SK-N-SH (cell line): ENCODE measurements around the gene AGMO. TPM values are rescaled to one million over a fixed set of nuclear protein-coding genes. Genes with fewer than 3 reads are reported as not detected.

Experiments used
- CTCF ChIA-PET: fragments of 300-600, 350-600 bp; formaldehyde crosslinking; extraction: SDS; loops from one replicate; lab custom pipeline; 2021; lab: Yijun Ruan, JAX
- POLR2A ChIA-PET: fragments of 350-600 bp; sonication (Branson Sonifier 250); formaldehyde crosslinking; extraction: SDS; loops from one replicate; lab custom pipeline; 2020; ENCODE audit warnings: antibody characterized with exemption, inconsistent platforms; lab: Yijun Ruan, JAX
- DNase-seq: peaks from one replicate; pipeline ENCODE4 v3.0.0; 2012
- H2AFZ ChIP-seq: fragments of 200-600 bp; sonication (generic); 2 replicates; pipeline ENCODE4 v1.8.1; 2016; ENCODE audit warnings: antibody characterized with exemption, mild to moderate bottlenecking, low read depth
- H3F3A ChIP-seq: fragments of 200-600 bp; sonication (generic); replicated peaks from 2 replicates; pipeline ENCODE3; 2016; ENCODE audit warnings: antibody characterized with exemption, mild to moderate bottlenecking; ENCODE audit not compliant: insufficient read depth
- H3K27ac ChIP-seq, 2 experiments: fragments of 200-500 bp in 1 of 2; fragments of 200-600 bp in 1 of 2; sonication (Bioruptor generic) in 1 of 2; sonication (generic), shearing (Covaris generic) in 1 of 2; 2 replicates each; pipeline versions ENCODE4 v1.5.1 to v1.6.1; 2014 to 2016; ENCODE audit warnings: low read depth in 2 of 2, inconsistent platforms in 1 of 2, low read length in 1 of 2, mild to moderate bottlenecking in 1 of 2, mixed read lengths in 1 of 2
- H3K27me3 ChIP-seq: fragments of 200-600 bp; sonication (generic), shearing (Covaris generic); 2 replicates; pipeline ENCODE4 v1.6.1; 2016; ENCODE audit warnings: mixed run types; ENCODE audit not compliant: insufficient read depth
- H3K36me3 ChIP-seq, 2 experiments: fragments of 200-500 bp in 1 of 2; fragments of 200-600 bp in 1 of 2; sonication (Bioruptor generic) in 1 of 2; sonication (generic) in 1 of 2; replicated peaks in 1 of 2; 2 replicates each; pipeline versions ENCODE3 to v1.5.1; 2014 to 2016; ENCODE audit warnings: low read length in 1 of 2, mild to moderate bottlenecking in 1 of 2; ENCODE audit not compliant: insufficient read depth in 2 of 2, control insufficient read depth in 1 of 2
- H3K4me1 ChIP-seq, 2 experiments: fragments of 200-500 bp in 1 of 2; fragments of 200-600 bp in 1 of 2; sonication (Bioruptor generic) in 1 of 2; sonication (generic), shearing (Covaris generic) in 1 of 2; 2 replicates each; pipeline versions ENCODE4 v1.5.1 to v1.6.1; 2014 to 2016; ENCODE audit warnings: low read depth in 1 of 2, low read length in 1 of 2, mixed run types in 1 of 2; ENCODE audit not compliant: insufficient read depth in 2 of 2, control insufficient read depth in 1 of 2
- H3K4me2 ChIP-seq: fragments of 200-600 bp; sonication (generic), shearing (Covaris generic); 2 replicates; pipeline ENCODE4 v1.6.1; 2017; ENCODE audit warnings: mixed run types
- H3K4me3 ChIP-seq, 2 experiments: fragments of 200-500 bp in 1 of 2; fragments of 200-600 bp in 1 of 2; sonication (Bioruptor generic) in 1 of 2; sonication (generic), shearing (Covaris generic) in 1 of 2; 2 replicates each; pipeline versions ENCODE4 v1.5.1 to v1.8.1; 2014 to 2016; ENCODE audit warnings: low read depth in 2 of 2, inconsistent platforms in 1 of 2, low read length in 1 of 2, mild to moderate bottlenecking in 1 of 2, mixed read lengths in 1 of 2, moderate library complexity in 1 of 2
- H3K79me2 ChIP-seq: fragments of 200-600 bp; sonication (generic); 2 replicates; pipeline ENCODE4 v1.8.1; 2017; ENCODE audit warnings: mild to moderate bottlenecking; ENCODE audit not compliant: insufficient read depth
- H3K9ac ChIP-seq: fragments of 200-600 bp; sonication (generic); 2 replicates; pipeline ENCODE4 v1.6.1; 2017; ENCODE audit warnings: mixed run types
- H3K9me2 ChIP-seq: fragments of 200-600 bp; sonication (generic); 2 replicates; pipeline ENCODE4 v1.6.1; 2017; ENCODE audit warnings: mixed run types
- H3K9me3 ChIP-seq: fragments of 200-600 bp; sonication (generic); 2 replicates; pipeline ENCODE4 v1.6.1; 2017; ENCODE audit warnings: mixed run types, mild to moderate bottlenecking, moderate library complexity
- H4K20me1 ChIP-seq: fragments of 200-600 bp; sonication (generic); 2 replicates; pipeline ENCODE4 v1.6.1; 2017; ENCODE audit warnings: mild to moderate bottlenecking, mixed run types; ENCODE audit not compliant: insufficient read depth
- EP300 ChIP-seq, 2 experiments: IDR thresholded peaks; 2 replicates each; pipeline versions ENCODE4 v1.4.0 to v1.6.1; 2012; ENCODE audit warnings: borderline replicate concordance in 1 of 2, low read depth in 1 of 2, low read length in 1 of 2
- JUND ChIP-seq: IDR thresholded peaks from 2 replicates; pipeline ENCODE4 v1.4.0; 2012
- PBX3 ChIP-seq: IDR thresholded peaks from 2 replicates; pipeline ENCODE4; 2012
- RCOR1 ChIP-seq: fragments of 150-350 bp; IDR thresholded peaks from 2 replicates; pipeline ENCODE4 v1.6.1; 2017; ENCODE audit warnings: antibody characterized with exemption, low read length
- RXRA ChIP-seq: IDR thresholded peaks from 2 replicates; pipeline ENCODE4 v1.4.0; 2012; ENCODE audit warnings: low read depth, mild to moderate bottlenecking, borderline replicate concordance
- TCF12 ChIP-seq: IDR thresholded peaks from 2 replicates; pipeline ENCODE4 v1.4.0; 2012
- WGBS: methylation state at CpG from one replicate; pipeline ENCODE4 v1.1.6; 2017; ENCODE audit warnings: low lambda C conversion rate; 5-methylcytosine and 5-hydroxymethylcytosine counted together
- polyA plus RNA-seq, 3 experiments: library from polyadenylated mRNA; depleted of rRNA; stranded (reverse); fragments of >200 nt; gene quantifications; 2 replicates each; pipeline ENCODE4 v1.2.3, GENCODE V29; 2012
- TF ChIP-seq, protein P1 (sequence below): IDR thresholded peaks from 2 replicates; pipeline ENCODE4 v1.6.1; 2012; ENCODE audit warnings: mild to moderate bottlenecking, low read depth, low read length, moderate library complexity
- TF ChIP-seq, protein P2 (sequence below): IDR thresholded peaks from 2 replicates; pipeline ENCODE4 v1.4.0; 2012; ENCODE audit warnings: low read depth, borderline replicate concordance

Gene AGMO
- polyA plus RNA-seq, 1 of the 3 experiments (the other 2 are of a cell fraction), result 0.05 TPM

DNA sequence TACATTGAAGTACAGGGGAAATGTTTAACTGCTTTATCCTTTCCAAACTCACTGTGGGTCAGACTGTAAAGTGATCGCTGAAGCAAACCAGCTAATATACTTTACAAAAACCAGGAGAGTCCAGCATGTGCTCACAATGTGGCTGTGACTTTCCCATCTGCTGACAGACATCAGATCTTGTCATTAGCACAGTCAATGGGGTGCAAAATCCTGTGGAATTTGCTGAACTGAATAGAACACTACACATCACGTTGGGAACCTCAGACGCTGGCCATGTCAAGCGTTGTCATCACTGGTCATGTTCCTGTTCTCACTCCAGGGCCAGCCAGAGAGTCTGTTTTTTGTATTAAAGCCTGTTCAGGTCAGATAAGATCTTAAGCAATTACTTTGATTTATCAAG is 83.4 kb downstream of the AGMO start:
- 46% methylated on average over 4 of the region's 4 CpGs for WGBS
- H3F3A ChIP-seq, result no peaks in the 10 kb centered on the region
- no peak overlapping the region for H3K4me3 ChIP-seq
- H3K4me1 ChIP-seq, result no peaks in the 10 kb centered on the region; a peak in 2 of 4 replicates
- H3K9me2 ChIP-seq, result no peaks in the 10 kb centered on the region; the same call in 1 of the 2 replicates
- H3K9ac ChIP-seq, result no peak overlapping the region
- CTCF ChIA-PET, result no interaction called here
- no peak for TF ChIP-seq JUND
- no peak for TF ChIP-seq EP300 (IDR thresholded peaks at IDR 0.05; ENCODE audit: borderline replicate concordance in 1 of 2, low read depth in 1 of 2, low read length in 1 of 2)
- TF ChIP-seq TCF12, result 0 out of 2 replicates have a peak, but pooled peaks have one; percentile 10
- TF ChIP-seq PBX3, result no peak
- TF ChIP-seq, all 33 proteins: peak for 1
- Histone ChIP-seq H2AFZ (no peak overlapping the region), H3K4me2 (no peak overlapping the region), H3K9me3 (no peaks in the 10 kb centered on the region), H3K27me3 (no peaks in the 10 kb centered on the region; the same call in 1 of the 2 replicates), H4K20me1 (no peaks in the 10 kb centered on the region), H3K79me2 (no peaks in the 10 kb centered on the region), H3K27ac (no peak overlapping the region), H3K36me3 (no peaks in the 10 kb centered on the region)
- no peak for DNase-seq
- POLR2A ChIA-PET, result no interaction called here

GRCh38 chr7:15476531-15476918 is 85.3 kb downstream of the AGMO start:
- no peaks in the 10 kb centered on the region for H4K20me1 ChIP-seq
- no peaks in the 10 kb centered on the region for H3K79me2 ChIP-seq
- H3K36me3 ChIP-seq, result no peaks in the 10 kb centered on the region
- no peaks in the 10 kb centered on the region for H3K9me3 ChIP-seq
- no peaks in the 10 kb centered on the region for H3K9me2 ChIP-seq
- H3K4me1 ChIP-seq, result no peaks in the 10 kb centered on the region; a peak in 2 of 4 replicates
- no peak overlapping the region for H3K9ac ChIP-seq
- H3K4me2 ChIP-seq, result no peak overlapping the region
- 49% methylated on average over 3 of the region's 3 CpGs for WGBS
- H3K27me3 ChIP-seq, result no peaks in the 10 kb centered on the region
- no peak overlapping the region for H2AFZ ChIP-seq
- ChIA-PET POLR2A (no interaction called here), CTCF (interaction anchor here (0.7 to 1.1 kb wide), 3 partner anchors 13 to 753 kb away, joined by 3 to 4 read pairs (median 3); no protein-coding TSS in a partner anchor)
- DNase-seq, result no peak
- H3F3A ChIP-seq, result no peaks in the 10 kb centered on the region
- TF ChIP-seq, protein P1, sequence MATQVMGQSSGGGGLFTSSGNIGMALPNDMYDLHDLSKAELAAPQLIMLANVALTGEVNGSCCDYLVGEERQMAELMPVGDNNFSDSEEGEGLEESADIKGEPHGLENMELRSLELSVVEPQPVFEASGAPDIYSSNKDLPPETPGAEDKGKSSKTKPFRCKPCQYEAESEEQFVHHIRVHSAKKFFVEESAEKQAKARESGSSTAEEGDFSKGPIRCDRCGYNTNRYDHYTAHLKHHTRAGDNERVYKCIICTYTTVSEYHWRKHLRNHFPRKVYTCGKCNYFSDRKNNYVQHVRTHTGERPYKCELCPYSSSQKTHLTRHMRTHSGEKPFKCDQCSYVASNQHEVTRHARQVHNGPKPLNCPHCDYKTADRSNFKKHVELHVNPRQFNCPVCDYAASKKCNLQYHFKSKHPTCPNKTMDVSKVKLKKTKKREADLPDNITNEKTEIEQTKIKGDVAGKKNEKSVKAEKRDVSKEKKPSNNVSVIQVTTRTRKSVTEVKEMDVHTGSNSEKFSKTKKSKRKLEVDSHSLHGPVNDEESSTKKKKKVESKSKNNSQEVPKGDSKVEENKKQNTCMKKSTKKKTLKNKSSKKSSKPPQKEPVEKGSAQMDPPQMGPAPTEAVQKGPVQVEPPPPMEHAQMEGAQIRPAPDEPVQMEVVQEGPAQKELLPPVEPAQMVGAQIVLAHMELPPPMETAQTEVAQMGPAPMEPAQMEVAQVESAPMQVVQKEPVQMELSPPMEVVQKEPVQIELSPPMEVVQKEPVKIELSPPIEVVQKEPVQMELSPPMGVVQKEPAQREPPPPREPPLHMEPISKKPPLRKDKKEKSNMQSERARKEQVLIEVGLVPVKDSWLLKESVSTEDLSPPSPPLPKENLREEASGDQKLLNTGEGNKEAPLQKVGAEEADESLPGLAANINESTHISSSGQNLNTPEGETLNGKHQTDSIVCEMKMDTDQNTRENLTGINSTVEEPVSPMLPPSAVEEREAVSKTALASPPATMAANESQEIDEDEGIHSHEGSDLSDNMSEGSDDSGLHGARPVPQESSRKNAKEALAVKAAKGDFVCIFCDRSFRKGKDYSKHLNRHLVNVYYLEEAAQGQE, result no peak
- TF ChIP-seq, protein P2, sequence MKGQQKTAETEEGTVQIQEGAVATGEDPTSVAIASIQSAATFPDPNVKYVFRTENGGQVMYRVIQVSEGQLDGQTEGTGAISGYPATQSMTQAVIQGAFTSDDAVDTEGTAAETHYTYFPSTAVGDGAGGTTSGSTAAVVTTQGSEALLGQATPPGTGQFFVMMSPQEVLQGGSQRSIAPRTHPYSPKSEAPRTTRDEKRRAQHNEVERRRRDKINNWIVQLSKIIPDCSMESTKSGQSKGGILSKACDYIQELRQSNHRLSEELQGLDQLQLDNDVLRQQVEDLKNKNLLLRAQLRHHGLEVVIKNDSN, result no peak
- TF ChIP-seq RCOR1 (no peak), RXRA (no peak)
- no peak overlapping the region; a peak in 1 of 4 replicates for H3K27ac ChIP-seq
- H3K4me3 ChIP-seq, result no peak overlapping the region
